HG03460 (cell line): ENCODE results near the gene IER5L.
"Not testable (repeated sequence)": the region's sequence is repeated elsewhere in the genome, so short reads cannot be mapped to it uniquely, and the experiment has no call there.

Experiments used
- ATAC-seq: cut with Tn5 transposase; IDR thresholded peaks from one replicate; pipeline ENCODE4 v1.9.1; 2021; ENCODE audit not compliant: unreplicated experiment

The IER5L gene

GRCh38 chr9:129203556-129203909 lies 25.5 kb upstream of the IER5L start:
- ATAC-seq = no peak

DNA sequence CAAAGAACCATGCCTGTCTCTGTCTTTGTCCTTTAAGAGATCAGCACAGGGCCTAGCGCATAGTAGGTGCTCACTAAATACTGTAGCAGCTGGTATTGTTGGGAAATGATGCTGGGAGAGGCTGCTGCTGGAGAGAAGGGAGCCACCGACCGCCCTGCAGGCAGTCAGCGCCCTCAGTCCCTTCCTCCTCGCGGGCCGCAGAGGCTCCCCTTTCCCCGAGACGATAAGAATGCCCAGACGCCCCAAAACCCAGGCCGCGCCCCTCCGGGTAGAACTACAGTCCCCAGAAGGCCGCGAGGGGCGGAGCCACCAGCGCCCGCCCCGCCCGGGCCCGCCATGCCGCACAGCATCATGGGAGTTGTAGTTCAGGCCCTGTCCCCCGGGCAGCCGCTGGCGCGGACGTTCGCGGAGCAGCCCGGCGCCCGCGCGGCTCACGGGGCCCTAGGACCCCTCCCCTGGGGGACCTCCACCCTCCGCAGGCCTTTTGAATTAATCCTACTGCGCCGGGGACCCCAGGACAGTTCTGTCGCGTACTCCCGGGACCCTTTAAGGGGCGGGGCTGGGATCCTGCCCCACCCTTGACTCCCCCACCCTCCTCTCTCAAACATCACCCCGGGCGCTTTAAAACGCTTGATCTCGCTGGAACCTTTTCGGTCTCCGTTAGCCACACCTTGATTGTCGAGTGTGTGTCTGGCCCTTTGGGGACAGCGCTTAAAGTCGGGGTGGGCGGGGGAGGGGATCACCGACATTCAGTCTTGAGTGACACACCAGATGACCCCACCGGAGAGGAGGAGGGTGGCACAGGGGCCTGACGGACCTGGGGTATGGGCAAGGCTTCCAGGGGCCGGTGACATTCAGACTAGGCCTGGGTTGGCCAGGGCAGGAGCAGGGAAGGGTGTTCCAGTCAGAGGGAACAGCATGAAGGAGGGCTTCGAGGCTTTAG lies 24.8 kb upstream of the IER5L start:
- ATAC-seq = peak; percentile 95

DNA sequence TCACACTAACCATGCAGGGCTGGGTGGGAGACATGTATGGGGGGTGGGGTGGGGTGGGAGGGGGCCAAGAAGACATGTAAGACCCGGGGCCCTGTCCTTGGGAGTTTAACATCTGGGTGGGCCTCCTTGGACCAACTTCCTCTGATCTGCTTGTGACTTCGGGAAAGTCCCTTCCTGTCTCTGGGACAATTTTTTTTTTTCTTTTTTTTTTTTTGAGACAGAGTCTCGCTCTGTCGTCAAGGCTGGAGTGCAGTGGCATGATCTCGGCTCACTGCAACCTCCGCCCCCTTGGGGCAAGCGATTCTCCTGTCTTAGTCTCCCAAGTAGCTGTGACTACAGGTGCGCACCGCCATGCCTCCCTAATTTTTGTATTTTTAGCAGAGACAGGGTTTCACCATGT lies 23.8 kb upstream of the IER5L start:
- no peak for ATAC-seq

DNA sequence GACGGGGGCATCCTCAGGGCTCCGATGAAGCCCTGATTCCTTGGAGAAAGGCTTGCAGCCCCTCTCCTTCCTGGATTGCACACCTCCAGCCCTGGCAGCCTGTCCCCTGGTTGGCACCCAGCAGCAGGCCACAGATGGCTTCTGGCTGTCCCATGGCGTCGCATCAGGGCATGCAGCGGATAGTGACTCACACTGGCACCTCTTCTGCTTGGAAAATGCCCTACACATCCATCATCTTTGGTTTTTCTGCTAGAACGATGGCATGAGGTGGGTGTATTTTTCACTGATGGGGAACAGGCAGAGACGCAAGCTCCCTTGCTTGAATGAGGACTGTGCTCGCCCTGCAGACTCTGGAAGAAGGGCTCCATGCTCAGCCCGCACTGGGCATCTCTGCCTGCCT lies 23.2 kb upstream of the IER5L start:
- ATAC-seq = no peak

GRCh38 chr9:129200255-129200654 lies 22.2 kb upstream of the IER5L start:
- no peak for ATAC-seq

GRCh38 chr9:129199044-129199435 lies 21.0 kb upstream of the IER5L start:
- ATAC-seq = no peak

DNA sequence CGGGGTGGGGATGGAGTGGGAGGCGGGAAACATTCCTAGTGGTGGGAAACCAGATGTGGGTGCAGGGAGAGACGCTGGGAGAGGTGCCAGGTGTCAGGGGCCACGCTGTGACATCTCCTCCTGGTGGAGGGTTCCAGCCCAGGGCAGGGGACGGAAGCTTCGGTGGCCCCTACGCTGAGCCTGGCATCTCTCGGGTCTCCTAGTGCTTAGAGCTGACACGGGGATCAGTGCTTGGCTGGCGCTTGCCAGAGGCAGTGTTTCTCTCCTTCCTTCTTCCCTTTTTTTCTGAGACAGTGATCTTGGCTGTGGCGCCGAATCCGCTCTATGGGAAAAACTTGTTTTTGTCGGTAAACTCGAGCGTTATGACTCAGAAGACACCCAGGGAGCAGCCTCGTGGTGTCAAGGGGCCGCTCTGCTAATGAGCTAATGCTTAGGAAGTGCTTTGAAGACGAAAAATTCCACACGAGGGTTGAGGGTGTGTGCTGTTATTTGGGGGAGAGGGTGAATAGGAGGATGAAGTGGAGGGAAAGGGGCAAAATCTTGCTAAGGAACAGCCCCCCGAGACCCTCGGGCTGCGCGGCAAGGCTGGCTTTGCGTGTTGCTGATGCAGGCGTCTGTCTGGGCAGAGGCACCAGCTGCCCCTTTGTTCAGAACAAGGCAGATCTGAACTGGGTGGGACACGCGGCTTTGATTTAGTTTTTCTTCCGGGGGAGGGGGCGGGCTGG lies 20.4 kb upstream of the IER5L start:
- ATAC-seq = no peak

GRCh38 chr9:129197978-129198318 lies 19.9 kb upstream of the IER5L start:
- no peak for ATAC-seq

GRCh38 chr9:129197045-129197444 lies 19.0 kb upstream of the IER5L start:
- ATAC-seq = not testable (repeated sequence)

- ATAC-seq = no peak
These were observed 17.5 kb upstream of the IER5L start for GRCh38 chr9:129195606-129196005.

DNA sequence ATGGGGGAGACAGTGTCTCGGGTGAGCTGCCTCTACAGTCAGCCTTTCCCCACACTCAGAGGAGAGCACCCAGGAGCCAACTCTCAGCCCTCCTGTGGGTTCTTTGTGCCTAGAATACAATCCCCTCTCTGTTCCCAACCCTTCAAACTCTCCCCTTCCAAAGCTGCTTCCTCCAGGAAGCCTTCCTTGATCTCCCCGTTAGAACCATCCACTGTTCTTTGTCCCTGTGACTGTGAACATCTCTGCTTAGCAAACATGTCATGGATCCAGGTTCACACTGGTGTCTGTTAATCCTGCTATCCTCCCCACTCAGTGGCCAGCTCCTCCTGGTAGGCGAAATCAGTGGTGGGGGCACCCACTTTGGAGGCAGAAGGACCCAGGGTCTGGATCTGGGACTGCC lies 16.2 kb upstream of the IER5L start:
- ATAC-seq = no peak

- no peak for ATAC-seq
These were observed 15.6 kb upstream of the IER5L start for GRCh38 chr9:129193655-129194054.

GRCh38 chr9:129191234-129191633 lies 13.2 kb upstream of the IER5L start:
- ATAC-seq = no peak

- not testable (repeated sequence) for ATAC-seq
These were observed 11.9 kb upstream of the IER5L start for GRCh38 chr9:129189971-129190370.

DNA sequence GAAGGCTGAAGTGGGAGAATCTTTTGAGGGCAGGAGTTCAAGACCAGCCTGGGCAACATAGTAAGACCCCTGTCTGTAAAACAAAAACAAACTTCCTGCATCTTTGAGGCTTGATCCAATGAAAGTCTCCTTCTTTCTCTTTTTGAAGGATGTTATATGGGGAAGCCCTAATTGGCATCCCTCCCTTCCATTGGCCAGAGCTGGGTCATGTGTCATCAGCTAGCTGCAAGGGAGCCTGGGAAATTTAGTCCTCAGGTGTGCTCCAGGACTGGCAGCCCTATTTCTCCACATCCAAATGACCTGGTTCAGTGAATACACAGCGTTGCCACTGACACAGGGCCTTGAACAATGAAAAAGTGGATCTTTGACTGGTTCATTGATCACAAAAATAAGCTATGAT lies 9.0 kb upstream of the IER5L start:
- no peak for ATAC-seq

GRCh38 chr9:129185991-129186390 lies 7.9 kb upstream of the IER5L start:
- ATAC-seq = no peak

- no peak for ATAC-seq
These were observed 7.3 kb upstream of the IER5L start for GRCh38 chr9:129185402-129185801.

DNA sequence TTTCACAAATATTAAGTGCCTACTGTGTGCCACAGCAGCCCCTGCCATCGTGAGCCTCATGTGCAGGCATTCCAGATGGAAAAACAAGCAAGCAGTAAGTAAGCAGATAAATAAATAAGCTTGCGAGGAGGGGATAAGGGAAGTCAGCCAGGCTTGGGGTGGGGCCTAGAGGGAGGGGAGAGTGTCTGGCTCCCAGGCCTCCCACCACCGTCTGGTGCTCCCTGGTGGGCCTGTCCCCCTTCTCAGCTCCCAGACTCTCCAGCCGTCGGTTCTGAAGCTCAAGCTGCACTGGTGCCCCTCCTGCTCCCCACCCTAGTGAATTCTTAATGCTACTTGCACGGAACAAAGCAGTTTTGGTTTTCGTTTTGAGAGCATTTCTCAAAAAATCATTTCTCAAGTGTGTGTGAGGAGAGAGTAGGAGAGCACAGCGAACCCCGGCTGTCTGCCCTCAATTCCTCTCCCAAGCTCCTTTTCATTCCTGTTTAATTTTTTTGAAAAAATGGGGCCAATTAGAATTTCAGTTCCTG lies 6.6 kb upstream of the IER5L start:
- ATAC-seq = no peak

DNA sequence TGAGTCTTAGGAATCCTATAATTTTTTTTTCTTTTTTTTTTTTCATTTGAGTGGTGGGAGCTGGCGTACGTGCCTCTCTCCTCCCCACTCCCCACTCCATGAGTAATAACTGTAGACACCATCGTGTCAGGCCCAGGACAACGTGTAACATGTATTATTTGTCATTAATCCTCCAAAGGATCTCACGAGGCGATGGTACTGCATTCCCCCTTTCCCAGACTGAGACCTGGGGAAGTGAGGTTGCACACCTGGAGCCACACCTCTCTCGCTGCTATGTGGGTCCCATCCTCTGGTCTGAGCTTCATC lies 6.1 kb upstream of the IER5L start:
- ATAC-seq = no peak

DNA sequence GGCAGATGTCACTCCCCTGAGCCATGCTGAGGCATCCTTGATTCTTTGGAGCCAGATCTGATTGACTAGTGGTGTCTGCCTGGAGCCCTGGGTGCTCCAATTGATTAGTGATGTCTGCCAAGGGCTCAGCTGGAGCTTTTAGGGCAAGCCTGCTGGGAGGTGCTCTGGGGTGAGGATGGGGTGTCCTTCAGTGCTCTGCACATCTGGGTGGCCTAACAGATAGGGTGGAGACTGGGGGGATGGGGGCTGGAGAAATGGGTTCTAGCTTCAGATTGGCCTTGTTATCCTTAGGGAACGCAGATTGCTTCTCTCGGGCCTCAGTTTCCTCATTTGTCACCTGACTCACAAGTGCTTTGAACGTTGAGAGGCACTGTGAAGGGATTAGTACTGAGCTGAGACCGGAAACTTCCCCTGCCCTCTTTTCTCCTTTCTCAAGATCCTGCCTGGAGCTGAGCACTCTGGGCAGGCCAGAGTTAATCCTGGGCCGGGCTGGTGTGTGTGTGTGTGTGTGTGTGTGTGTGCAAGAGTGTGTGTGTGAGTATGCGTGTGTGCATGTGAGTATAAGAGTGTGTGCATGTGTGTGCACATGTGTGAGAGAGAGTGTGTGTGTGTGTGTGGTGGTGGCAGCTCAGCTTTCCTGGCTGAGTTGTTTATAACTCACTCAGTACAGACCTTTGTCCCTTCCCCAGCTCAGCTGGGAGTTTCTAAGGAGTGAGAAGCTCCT lies 5.6 kb upstream of the IER5L start:
- ATAC-seq = no peak

DNA sequence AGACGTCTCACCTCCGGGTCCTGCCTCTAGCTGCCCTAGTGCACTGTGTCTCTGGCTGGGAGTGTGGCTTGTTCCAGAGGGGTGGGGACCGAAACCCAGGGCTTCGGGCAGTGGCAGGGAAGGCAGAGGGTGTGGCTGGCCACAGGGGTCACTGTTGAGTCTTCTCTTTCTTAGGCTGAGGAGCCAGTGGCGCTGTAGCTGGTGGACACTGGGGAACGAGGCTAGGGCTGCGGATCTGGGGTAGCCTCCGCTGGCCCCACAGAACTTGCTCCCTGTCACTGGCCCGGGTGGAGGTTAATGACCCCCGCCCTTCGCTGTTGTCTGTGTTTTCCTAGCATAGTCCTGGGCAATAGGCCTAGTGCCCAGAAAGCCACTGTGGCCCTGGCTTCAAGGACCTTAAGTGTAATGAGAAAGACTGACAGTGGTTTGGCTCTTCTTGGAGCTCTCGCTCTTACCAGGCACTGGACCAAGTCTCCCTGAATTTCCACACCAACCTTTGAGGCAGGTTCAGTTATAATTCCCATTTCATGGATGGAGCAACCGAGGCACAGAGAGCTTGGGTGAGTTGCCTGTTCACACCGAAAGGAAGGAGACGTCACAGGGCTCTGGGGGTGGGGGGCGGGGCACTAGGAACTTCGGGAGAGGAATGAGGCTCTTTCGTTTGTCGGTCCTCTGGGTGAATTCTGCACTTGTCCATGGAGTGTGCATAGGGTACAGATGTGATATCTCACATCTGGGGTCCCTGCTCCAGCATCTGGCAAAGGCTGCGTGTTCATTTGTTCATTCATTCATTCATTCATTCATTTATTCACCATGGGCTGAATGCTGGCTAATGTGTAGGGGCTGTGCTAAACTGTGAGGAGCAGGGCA lies 4.8 kb upstream of the IER5L start:
- ATAC-seq = no peak
